HG02798 (cell line): ENCODE results near the gene THEM5.
"Not testable (repeated sequence)": the region's sequence is repeated elsewhere in the genome, so short reads cannot be mapped to it uniquely, and the experiment has no call there.

ENCODE experiments used
- ATAC-seq: cut with Tn5 transposase; IDR thresholded peaks from one replicate; pipeline ENCODE4 v1.9.1; 2021; ENCODE audit warnings: mild to moderate bottlenecking; ENCODE audit not compliant: unreplicated experiment, poor library complexity

THEM5 gene, protein sequence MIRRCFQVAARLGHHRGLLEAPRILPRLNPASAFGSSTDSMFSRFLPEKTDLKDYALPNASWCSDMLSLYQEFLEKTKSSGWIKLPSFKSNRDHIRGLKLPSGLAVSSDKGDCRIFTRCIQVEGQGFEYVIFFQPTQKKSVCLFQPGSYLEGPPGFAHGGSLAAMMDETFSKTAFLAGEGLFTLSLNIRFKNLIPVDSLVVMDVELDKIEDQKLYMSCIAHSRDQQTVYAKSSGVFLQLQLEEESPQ

GRCh38 chr1:151853411-151853943 lies at the start of gene THEM5:
THEM5 (minus strand) TSS chr1:151853712; CDS start chr1:151853565, 147 bp downstream.
- ATAC-seq = no peak

GRCh38 chr1:151902858-151903257 lies 49.3 kb upstream of the THEM5 start:
- no peak for ATAC-seq

- not testable (repeated sequence) for ATAC-seq
These were observed 47.3 kb upstream of the THEM5 start for GRCh38 chr1:151900804-151901203.

DNA sequence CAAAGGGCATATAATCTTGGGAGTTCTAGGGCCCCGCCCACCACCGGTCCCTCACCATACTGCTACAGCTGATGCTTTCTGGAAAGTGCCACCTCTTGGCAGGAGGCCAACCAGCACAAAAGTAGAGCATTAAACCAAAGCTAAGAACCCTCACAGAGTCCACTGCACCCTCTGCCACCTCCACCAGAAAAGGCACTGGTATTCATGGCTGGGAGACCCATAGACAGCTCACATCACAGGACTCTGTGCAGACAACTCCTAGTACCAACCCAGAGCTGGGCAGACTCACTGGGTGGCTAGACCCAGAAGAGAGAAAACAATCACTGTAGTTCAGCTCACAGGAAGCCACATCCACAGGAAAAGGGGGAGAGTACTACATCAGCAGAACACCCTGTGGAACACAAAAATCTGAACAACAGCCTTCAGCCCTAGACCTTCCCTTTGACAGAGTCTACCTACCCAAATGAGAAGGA lies 45.0 kb upstream of the THEM5 start:
- ATAC-seq = no peak

DNA sequence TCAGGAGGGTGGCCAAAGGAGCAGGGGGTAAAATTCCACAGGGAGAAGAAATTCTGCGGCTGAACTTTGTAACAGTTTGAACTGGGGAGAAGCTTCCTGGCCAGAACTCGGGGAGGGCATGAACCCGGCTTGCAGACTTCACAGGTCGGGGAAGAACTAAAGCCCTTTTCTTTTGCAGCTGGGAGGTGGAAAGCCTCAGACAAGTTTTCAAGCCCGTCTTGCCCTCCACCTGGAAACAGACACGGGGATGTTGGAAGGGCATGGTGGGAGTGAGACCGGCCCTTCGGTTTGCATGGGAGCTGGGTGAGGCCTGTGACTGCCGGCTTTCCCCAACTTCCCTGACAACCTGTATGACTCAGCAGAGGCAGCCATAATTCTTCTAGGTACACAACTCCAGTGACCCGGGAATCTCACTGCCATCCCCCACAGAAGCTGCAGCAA lies 44.5 kb upstream of the THEM5 start:
- no peak for ATAC-seq

DNA sequence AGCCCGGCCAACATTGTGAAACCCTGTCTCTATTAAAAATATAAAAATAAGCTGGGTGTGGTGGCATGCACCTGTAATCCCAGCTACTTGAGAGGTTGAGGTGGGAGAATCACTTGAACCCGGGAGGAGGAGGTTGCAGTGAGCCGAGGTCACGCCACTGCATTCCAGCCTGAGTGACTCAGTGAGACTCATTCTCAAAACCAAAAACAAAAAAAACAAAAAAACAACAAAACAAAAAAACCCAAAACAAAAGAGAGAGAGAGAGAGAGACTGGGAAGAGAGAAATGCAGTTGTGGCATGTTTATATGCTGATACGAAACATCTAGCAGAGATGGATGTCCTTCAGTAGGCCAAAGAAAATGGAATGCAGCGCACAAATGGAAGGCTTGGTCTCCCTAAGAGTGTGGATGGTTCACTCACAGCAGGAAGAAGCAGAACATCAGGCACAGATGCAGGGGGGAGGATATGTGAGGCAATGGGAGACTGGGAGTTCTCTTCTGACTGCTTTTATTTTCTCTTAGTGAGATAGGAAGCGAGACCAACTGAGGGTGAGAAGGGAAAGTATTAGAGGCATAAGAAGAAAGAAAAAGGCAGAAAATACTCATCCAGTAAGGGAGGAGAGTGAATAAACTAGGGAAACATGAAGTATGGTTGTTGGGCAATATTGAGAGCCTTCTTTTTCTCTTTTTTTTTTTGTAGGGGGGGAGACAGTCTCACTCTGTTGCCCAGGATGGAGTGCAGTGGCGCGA lies 39.8 kb upstream of the THEM5 start:
- no peak for ATAC-seq

DNA sequence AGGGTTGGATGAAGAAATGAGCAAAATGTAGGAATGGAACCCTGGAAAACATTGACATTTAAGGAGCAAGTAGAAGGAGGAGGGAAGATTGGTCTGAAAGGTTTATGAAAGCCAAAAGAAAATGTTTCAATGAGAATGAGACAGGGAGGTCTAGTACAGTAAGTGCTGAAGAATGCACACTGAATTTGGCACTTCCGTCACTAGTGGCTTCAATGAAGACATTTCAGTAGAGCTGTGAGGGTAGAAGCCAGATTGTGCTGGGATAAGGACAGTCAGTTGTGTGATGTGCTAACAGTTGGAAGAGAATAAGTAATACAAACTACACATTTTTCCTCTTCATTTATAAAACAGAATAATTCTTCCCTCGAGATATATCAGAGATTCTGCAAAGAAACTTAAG lies 38.7 kb upstream of the THEM5 start:
- ATAC-seq = no peak

GRCh38 chr1:151891512-151891911 lies 38.0 kb upstream of the THEM5 start:
- ATAC-seq = no peak

- no peak for ATAC-seq
These were observed 35.6 kb upstream of the THEM5 start for GRCh38 chr1:151888972-151889570.

DNA sequence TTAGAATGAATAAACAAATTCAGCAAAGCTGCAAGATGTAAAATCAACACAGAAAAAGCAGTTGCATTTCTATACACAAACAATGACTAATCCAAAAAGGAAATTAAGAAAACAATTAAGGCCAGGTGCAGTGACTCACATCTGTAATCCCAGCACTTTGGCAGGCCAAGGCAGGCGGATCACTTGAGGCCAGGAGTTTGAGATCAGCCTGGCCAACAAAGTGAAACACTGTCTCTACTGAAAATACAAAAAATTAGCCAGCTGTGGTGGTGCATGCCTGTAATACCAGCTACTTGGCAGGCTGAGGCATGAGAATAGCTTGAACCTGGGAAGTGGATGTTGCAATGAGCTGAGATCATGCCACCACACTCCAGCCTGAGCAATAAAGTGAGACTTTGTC lies 33.5 kb upstream of the THEM5 start:
- ATAC-seq = no peak

DNA sequence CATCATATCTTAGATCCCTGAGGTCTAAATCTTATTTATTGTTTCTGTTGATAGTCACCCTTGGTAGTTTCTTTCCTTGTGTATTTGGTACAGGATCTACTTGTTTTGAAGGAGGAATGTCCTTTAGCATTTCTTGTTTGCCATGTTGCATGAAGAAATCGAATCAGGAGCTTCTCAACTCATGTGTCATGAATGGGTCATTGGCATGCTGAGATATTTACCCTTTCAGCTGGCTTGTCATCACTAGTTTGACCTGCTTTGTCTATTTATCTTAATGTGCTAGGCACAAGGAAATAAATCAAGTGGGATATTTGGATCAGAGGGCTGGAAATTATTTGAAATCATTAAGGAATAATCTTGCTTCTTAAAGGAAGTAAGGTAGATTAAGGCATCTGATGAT lies 32.0 kb upstream of the THEM5 start:
- ATAC-seq = no peak

GRCh38 chr1:151884879-151885278 lies 31.4 kb upstream of the THEM5 start:
- ATAC-seq = not testable (repeated sequence)

DNA sequence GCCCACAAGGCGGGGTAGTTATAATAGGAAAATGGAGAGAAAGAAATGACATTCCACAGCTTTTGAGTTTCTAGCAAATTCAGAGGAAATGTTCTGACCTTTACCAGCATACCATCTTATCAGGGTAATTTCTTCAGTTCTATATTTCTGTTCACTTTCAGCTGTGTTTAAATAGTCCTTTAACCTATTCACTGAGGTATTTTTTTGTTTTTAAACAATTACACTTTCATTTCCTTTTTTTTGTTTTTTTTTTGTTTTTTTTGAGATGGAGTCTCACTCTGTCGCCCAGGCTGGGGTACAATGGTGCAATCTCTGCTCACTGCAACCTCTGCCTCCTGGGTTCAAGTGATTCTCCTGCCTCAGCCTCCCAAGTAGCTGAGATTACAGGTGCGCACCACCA lies 30.9 kb upstream of the THEM5 start:
- not testable (repeated sequence) for ATAC-seq

DNA sequence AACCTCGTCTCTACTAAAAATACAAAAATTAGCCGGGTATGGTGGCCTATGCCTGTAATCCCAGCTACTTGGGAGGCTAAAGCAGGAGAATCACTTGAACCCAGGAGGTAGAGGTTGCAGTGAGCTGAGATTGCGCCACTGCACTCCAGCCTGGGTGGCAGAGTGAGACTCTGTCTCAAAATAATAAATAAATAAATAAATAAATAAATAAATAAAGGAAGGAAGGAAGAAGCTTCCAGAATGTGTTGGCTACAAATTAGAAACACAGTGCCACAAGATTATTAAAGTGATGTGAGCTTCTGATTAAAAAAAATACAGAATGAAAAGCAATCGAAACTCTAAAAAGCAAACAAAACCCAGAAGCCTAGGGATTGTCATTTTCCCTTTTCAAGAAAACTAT lies 30.4 kb upstream of the THEM5 start:
- not testable (repeated sequence) for ATAC-seq

DNA sequence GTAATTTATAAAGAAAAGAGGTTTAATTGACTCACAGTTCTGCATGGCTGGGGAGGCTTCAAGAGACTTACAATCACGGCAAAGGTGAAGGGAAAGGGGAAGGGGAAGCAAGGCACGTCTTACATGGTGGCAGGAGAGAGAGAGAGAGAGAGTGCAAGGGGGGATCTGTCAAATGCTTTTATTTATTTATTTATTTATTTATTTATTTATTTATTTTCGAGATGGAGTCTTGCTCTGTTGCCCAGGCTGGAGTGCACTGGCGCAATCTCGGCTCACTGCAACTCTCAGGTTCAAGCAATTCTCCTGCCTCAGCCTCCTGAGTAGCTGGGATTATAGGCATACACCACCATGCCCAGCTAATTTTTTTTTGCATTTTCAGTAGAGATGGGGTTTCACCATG lies 29.4 kb upstream of the THEM5 start:
- not testable (repeated sequence) for ATAC-seq

GRCh38 chr1:151882466-151882865 lies 29.0 kb upstream of the THEM5 start:
- ATAC-seq = no peak

DNA sequence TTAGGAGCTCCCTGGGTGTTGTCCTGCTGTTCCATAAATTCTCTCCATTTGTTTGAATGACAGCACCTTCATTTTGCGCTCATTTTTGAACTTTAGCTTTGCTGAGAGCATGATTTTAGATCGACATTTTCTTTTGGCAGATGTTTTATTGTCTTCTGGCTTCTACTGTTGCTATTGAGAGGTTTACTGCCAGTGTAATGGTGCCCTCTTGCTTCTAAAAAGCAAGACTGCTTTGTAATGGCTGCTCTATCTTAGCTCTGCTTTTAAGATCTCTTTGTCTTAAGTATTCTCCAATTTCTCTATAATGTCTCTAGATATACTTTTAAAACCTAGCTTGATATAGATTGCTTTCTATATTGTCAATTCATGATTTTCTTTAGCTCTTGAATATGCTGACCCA lies 28.0 kb upstream of the THEM5 start:
- ATAC-seq = no peak

DNA sequence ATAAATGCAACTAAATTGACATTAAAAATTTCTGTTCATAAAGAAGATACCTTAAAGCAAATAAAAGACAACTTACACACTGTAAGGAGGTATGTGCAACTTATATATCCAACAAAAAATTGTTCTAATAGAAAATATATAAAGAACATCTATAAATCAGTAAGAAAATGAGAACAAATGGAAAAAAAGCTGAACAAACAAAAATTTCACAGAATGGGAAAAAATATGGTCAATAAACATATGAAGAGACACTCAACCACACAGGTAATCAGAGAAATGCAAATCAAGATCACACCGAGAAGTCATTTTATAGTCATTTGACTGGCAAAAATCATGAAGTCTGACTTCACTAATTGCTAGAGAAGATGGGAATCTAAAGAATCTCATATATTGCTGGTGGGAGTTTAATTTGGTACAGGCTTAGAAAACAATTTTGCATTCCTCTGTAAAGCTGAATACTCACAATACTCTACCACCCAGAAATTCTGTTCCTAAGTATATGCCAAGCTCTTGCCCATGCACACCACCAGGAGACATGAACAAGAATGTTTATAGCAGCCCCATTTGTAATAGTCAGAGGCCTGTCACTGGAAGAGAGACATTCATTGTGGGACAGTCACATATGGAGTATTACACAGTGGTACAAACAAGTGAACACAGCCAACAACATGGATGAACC lies 22.0 kb upstream of the THEM5 start:
- no peak for ATAC-seq

- not testable (repeated sequence) for ATAC-seq
These were observed 19.3 kb upstream of the THEM5 start for GRCh38 chr1:151872776-151873175.

DNA sequence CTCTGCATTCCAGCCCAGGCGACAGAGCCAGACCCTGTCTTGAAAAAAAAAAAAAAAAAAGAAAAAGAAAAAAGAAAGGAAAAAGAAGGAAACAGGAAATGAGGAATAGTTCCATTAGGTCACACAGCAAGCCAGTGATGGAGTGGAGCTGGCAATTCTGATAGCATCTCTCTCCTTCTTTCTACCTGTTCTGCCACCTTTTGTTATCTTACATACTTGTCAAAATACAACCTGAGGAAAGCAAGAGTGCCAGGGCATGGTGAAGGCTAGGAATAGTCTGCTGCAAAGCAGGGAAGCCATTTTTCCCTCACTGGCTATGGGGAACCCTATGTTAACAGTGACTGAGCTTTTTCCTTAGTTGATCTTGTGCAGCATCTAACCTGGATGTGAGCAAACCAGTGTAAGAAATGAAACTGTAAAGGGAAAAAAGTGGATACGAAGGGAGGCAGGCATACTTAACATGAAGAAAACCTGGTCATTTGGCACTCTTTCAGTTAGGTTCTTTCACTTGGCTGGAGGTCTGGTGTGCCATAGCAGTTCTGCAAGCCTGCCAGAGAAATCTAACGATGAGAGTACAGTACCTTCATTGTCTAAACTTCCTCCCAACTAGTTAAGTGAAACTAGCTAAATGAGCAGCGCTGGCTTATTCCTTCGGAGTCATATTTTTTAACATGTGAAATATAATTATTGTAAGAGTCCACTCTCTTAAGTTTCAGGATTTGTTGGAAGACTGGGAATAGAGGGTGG lies 17.9 kb upstream of the THEM5 start:
- no peak for ATAC-seq
